Smooth muscle cell (in vitro differentiated cells): ENCODE results near the gene SOX1. TPM values are rescaled to one million over a fixed set of nuclear protein-coding genes. Genes with fewer than 3 reads are reported as not detected.

Experiments
- DNase-seq: peaks from one replicate; lab custom pipeline; 2025; ENCODE audit not compliant: unreplicated experiment; lab: John Stamatoyannopoulos, UW
- H2AFZ ChIP-seq: fragments of 200-600 bp; sonication (generic); 2 replicates; pipeline ENCODE4 v1.6.0; 2016; ENCODE audit warnings: antibody characterized with exemption, low read depth, mild to moderate bottlenecking
- H3F3A ChIP-seq: fragments of 200-600 bp; sonication (generic); 2 replicates; pipeline ENCODE4 v1.6.0; 2017; ENCODE audit warnings: antibody characterized with exemption, low read depth
- H3K27ac ChIP-seq: fragments of 200-600 bp; sonication (generic); 2 replicates; pipeline ENCODE4 v1.5.1; 2016; ENCODE audit warnings: low read depth, mild to moderate bottlenecking
- H3K27me3 ChIP-seq: fragments of 200-600 bp; sonication (generic); 2 replicates; pipeline ENCODE4 v1.6.1; 2016; ENCODE audit warnings: low read depth, mild to moderate bottlenecking
- H3K36me3 ChIP-seq: fragments of 200-600 bp; sonication (generic); 2 replicates; pipeline ENCODE4 v1.5.1; 2016; ENCODE audit warnings: low read depth
- H3K4me1 ChIP-seq: fragments of 200-600 bp; sonication (generic); 2 replicates; pipeline ENCODE4 v1.5.1; 2016; ENCODE audit warnings: low read depth
- H3K4me2 ChIP-seq: fragments of 200-600 bp; sonication (generic); 2 replicates; pipeline ENCODE4 v1.6.0; 2016; ENCODE audit warnings: mild to moderate bottlenecking
- H3K4me3 ChIP-seq: fragments of 200-600 bp; sonication (generic); 2 replicates; pipeline ENCODE4 v1.5.1; 2016; ENCODE audit warnings: mild to moderate bottlenecking
- H3K79me2 ChIP-seq: fragments of 200-600 bp; sonication (generic); 2 replicates; pipeline ENCODE4 v1.6.0; 2016; ENCODE audit warnings: low read depth, mild to moderate bottlenecking
- H3K9ac ChIP-seq: fragments of 200-600 bp; sonication (generic); 2 replicates; pipeline ENCODE4 v1.6.0; 2016; ENCODE audit warnings: low read depth
- H3K9me3 ChIP-seq: fragments of 200-600 bp; sonication (generic); replicated peaks from 2 replicates; pipeline ENCODE4 v1.5.1; 2016; ENCODE audit warnings: low read depth
- H4K20me1 ChIP-seq: fragments of 200-600 bp; sonication (generic); 2 replicates; pipeline ENCODE4 v1.6.0; 2016; ENCODE audit warnings: low read depth
- CTCF ChIP-seq: fragments of 200-600 bp; sonication (generic); IDR thresholded peaks from 2 replicates; pipeline ENCODE4 v1.5.1; 2017; ENCODE audit warnings: borderline replicate concordance, mild to moderate bottlenecking, antibody characterized with exemption; ENCODE audit not compliant: insufficient read depth, poor library complexity, severe bottlenecking
- WGBS: methylation state at CpG from one replicate; pipeline ENCODE4 v1.1.7; 2016; ENCODE audit warnings: low lambda C conversion rate; 5-methylcytosine and 5-hydroxymethylcytosine counted together
- polyA plus RNA-seq: library from polyadenylated mRNA; unstranded; fragments of >200 nt; fragmentation: Nextera tagmentation; extraction: Ambion mirVana; gene quantifications from 2 replicates; pipeline ENCODE4 v1.2.1, GENCODE V29; 2016
- total RNA-seq: library from RNA; depleted of rRNA; stranded (reverse); fragments of >200 nt; gene quantifications from 2 replicates; pipeline ENCODE4 v1.2.3, GENCODE V29; 2014

Gene SOX1
- total and polyA plus RNA-seq, 2 experiments from 2014 or later: not detected

DNA sequence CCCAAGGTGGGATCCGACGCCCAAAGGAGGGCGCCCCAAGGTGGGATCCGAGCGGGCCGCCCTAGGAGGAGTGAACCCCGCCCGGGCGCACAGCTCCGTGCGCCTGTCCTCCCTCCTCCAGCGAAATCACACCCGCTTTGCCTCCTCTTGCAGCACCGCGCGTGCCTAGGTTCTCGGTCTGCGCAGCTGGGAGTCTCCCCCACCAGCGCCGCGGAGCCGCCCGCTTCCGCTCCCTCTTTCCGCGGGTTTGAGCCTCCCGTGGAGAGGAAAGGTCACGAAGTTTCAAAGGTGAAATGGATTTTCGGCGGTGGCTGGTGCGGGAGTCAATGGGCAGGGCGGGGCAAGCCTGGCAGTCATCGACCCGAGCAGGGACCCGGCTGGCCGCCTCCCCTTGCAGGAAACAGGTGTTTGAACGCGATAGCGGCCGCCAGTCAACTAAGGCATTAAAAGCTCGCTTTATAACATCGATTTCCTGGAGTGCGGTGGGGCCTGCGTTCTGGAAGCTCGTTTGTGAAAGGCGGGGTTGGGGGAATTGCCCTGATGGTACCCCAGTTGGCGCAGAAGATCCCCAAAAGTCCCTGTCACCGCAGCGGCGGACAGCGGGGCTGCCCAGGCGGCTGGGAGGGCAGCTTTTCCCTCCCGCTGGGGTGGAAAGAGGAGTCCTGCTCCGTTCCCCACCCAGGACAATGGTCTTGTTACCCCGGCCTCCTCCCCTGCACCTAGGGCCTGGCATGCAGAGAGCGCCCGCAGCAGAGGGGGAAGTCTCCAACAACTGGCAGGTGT is 9.0 kb upstream of the SOX1 start:
- no peak for DNase-seq
- H3K4me1 ChIP-seq: peaks cover 43% of the 10 kb centered on the region
- H3F3A ChIP-seq: no peaks in the 10 kb centered on the region
- 3% methylated on average over 50 of the region's 57 CpGs for WGBS
- no peaks in the 10 kb centered on the region for H3K79me2 ChIP-seq
- no peaks in the 10 kb centered on the region for H3K36me3 ChIP-seq
- no peak overlapping the region for H3K9ac ChIP-seq
- no peak overlapping the region for H2AFZ ChIP-seq
- H3K27me3 ChIP-seq: peaks cover 100% of the 10 kb centered on the region
- H3K4me3 ChIP-seq: no peak overlapping the region
- TF ChIP-seq CTCF: no peak
- no peaks in the 10 kb centered on the region for H3K9me3 ChIP-seq
- H3K27ac ChIP-seq: no peak overlapping the region
- no peak overlapping the region for H3K4me2 ChIP-seq
- H4K20me1 ChIP-seq: no peaks in the 10 kb centered on the region

DNA sequence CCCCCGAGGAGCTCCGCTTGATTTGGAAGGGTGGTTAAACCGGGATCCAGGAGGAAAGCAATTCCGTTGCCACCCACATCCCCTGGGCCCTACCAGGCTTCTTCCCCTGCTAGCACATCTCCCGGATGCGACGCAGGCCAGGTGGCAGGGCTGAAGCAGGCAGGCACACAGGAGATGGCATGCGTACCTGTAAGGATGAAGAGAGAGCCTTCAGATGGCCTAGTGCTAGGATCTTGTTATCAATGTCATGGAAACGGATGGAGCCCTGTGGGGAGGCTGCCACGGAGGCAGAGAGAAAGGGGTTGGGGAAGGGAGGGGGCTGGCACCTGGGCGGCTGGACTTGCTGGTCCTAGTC is 8.5 kb upstream of the SOX1 start:
- Histone ChIP-seq H3K9me3 (no peaks in the 10 kb centered on the region), H3K4me1 (peaks cover 43% of the 10 kb centered on the region), H3K27me3 (peaks cover 100% of the 10 kb centered on the region), H3K36me3 (no peaks in the 10 kb centered on the region), H3K79me2 (no peaks in the 10 kb centered on the region), H3K9ac (no peak overlapping the region), H2AFZ (no peak overlapping the region), H3K4me2 (no peak overlapping the region), H3K27ac (no peak overlapping the region), H3K4me3 (no peak overlapping the region), H4K20me1 (no peaks in the 10 kb centered on the region), H3F3A (no peaks in the 10 kb centered on the region)
- 6% methylated on average over 11 of the region's 11 CpGs for WGBS
- no peak for TF ChIP-seq CTCF
- no peak for DNase-seq

- Histone ChIP-seq H2AFZ (no peak overlapping the region), H3F3A (no peaks in the 10 kb centered on the region), H4K20me1 (no peaks in the 10 kb centered on the region), H3K4me3 (no peak overlapping the region), H3K79me2 (no peaks in the 10 kb centered on the region), H3K36me3 (no peaks in the 10 kb centered on the region), H3K9ac (no peak overlapping the region), H3K4me1 (peaks cover 40% of the 10 kb centered on the region), H3K4me2 (no peak overlapping the region), H3K27ac (no peak overlapping the region), H3K27me3 (peaks cover 100% of the 10 kb centered on the region), H3K9me3 (no peaks in the 10 kb centered on the region)
- no peak for TF ChIP-seq CTCF
- 11% methylated on average over 5 of the region's 5 CpGs for WGBS
- DNase-seq: no peak
These were observed 8.0 kb upstream of the SOX1 start for GRCh38 chr13:112058941-112059340.
